WTC11 (cell line): ENCODE results near the gene CTLA4. TPM values are rescaled to one million over a fixed set of nuclear protein-coding genes. Genes with fewer than 3 reads are reported as not detected.

ENCODE experiments used
- ATAC-seq: fragments of 200-7000 bp; cut with Tn5 transposase; 2 replicates; pipeline ENCODE4 v1.10.0; 2021; ENCODE audit warnings: mild to moderate bottlenecking, moderate library complexity
- CTCF ChIA-PET: fragments of 300-600 bp; sonication (Branson Sonifier 250); formaldehyde crosslinking; loops from one replicate; lab custom pipeline; 2021; ENCODE audit warnings: antibody characterized with exemption; lab: Charles Lee
- POLR2A ChIA-PET: fragments of 350-600 bp; sonication (Branson Sonifier 250); formaldehyde crosslinking; loops from one replicate; lab custom pipeline; 2021; ENCODE audit warnings: antibody characterized with exemption; lab: Charles Lee
- DNase-seq: peaks from one replicate; pipeline ENCODE4 v3.0.0; 2021; ENCODE audit warnings: low spot score
- H3K27ac Mint-ChIP-seq: 2 replicates; pipeline ENCODE4 v1.8.0; 2021; ENCODE audit warnings: mixed read lengths
- H3K27me3 Mint-ChIP-seq: 2 replicates; pipeline ENCODE4 v1.8.0; 2021; ENCODE audit warnings: low read depth, mild to moderate bottlenecking, moderate library complexity, mixed read lengths
- H3K36me3 Mint-ChIP-seq: 2 replicates; pipeline ENCODE4 v1.8.0; 2021; ENCODE audit warnings: mixed read lengths
- H3K4me1 Mint-ChIP-seq: 2 replicates; pipeline ENCODE4 v1.8.0; 2022; ENCODE audit warnings: mixed read lengths
- H3K4me3 Mint-ChIP-seq: 2 replicates; pipeline ENCODE4 v1.8.0; 2021; ENCODE audit warnings: mild to moderate bottlenecking, moderate library complexity, mixed read lengths
- H3K9me3 Mint-ChIP-seq: 2 replicates; pipeline ENCODE4 v1.8.0; 2021; ENCODE audit warnings: mixed read lengths
- ELF4 ChIP-seq: sonication (generic); formaldehyde crosslinking; IDR thresholded peaks from 2 replicates; pipeline ENCODE4 v1.8.1; 2022; ENCODE audit warnings: low read depth, mild to moderate bottlenecking, moderate library complexity, missing genetic modification reagents
- JAZF1 ChIP-seq: fragments of 250-450 bp; sonication (Bioruptor Pico); IDR thresholded peaks from 2 replicates; pipeline ENCODE4 v1.9.0; 2021; ENCODE audit warnings: moderate library complexity, mild to moderate bottlenecking, inconsistent platforms
- NR2C2 ChIP-seq: sonication (generic); formaldehyde crosslinking; IDR thresholded peaks from 2 replicates; pipeline ENCODE4 v1.8.0; 2022; ENCODE audit warnings: mild to moderate bottlenecking, missing genetic modification reagents
- OVOL2 ChIP-seq: fragments of 250-450 bp; sonication (Bioruptor Pico); IDR thresholded peaks from 2 replicates; pipeline ENCODE4 v1.9.0; 2021; ENCODE audit warnings: mild to moderate bottlenecking, borderline replicate concordance
- RELA ChIP-seq: sonication (generic); formaldehyde crosslinking; IDR thresholded peaks from 2 replicates; pipeline ENCODE4 v1.8.1; 2022; ENCODE audit warnings: missing genetic modification reagents, mild to moderate bottlenecking, borderline replicate concordance
- SMAD4 ChIP-seq: sonication (generic); formaldehyde crosslinking; IDR thresholded peaks from 2 replicates; pipeline ENCODE4 v1.8.0; 2022; ENCODE audit warnings: mild to moderate bottlenecking, missing genetic modification reagents
- TEAD1 ChIP-seq: sonication (generic); formaldehyde crosslinking; IDR thresholded peaks from 2 replicates; pipeline ENCODE4 v1.8.0; 2022; ENCODE audit warnings: mild to moderate bottlenecking, missing genetic modification reagents
- ZNF263 ChIP-seq: sonication (generic); formaldehyde crosslinking; IDR thresholded peaks from 2 replicates; pipeline ENCODE4 v1.8.1; 2022; ENCODE audit warnings: low read depth, mild to moderate bottlenecking, moderate library complexity, missing genetic modification reagents
- ZNF416 ChIP-seq: fragments of 250-450 bp; sonication (Bioruptor Pico); IDR thresholded peaks from 2 replicates; pipeline ENCODE4 v1.9.0; 2021; ENCODE audit warnings: mild to moderate bottlenecking, inconsistent platforms
- total RNA-seq: library from RNA; stranded (reverse); gene quantifications from 3 replicates; pipeline ENCODE4 v1.2.3, GENCODE V29; 2021
- TF ChIP-seq, protein P1 (sequence below): fragments of 250-450 bp; sonication (Bioruptor Pico); IDR thresholded peaks from 2 replicates; pipeline ENCODE4 v2.1.2; 2022; ENCODE audit warnings: mild to moderate bottlenecking, moderate library complexity
- TF ChIP-seq, protein P2 (sequence below): sonication (generic); formaldehyde crosslinking; IDR thresholded peaks from 2 replicates; pipeline ENCODE4 v1.8.1; 2022; ENCODE audit warnings: mild to moderate bottlenecking, moderate library complexity, missing genetic modification reagents
- TF ChIP-seq, protein P3 (sequence below): sonication (generic); formaldehyde crosslinking; IDR thresholded peaks from 2 replicates; pipeline ENCODE4 v1.8.0; 2023; ENCODE audit warnings: missing genetic modification reagents, mild to moderate bottlenecking, borderline replicate concordance
- TF ChIP-seq, protein P4 (sequence below): sonication (generic); formaldehyde crosslinking; IDR thresholded peaks from 2 replicates; pipeline ENCODE4 v1.8.0; 2022; ENCODE audit warnings: missing genetic modification reagents
- TF ChIP-seq, protein P5 (sequence below): fragments of 250-450 bp; sonication (Bioruptor Pico); conservative IDR thresholded peaks from 2 replicates; pipeline ENCODE4 v1.9.0; 2021; ENCODE audit warnings: mild to moderate bottlenecking

Gene CTLA4
- total RNA-seq, 1 experiment from 2014 or later = 0.31 TPM

DNA sequence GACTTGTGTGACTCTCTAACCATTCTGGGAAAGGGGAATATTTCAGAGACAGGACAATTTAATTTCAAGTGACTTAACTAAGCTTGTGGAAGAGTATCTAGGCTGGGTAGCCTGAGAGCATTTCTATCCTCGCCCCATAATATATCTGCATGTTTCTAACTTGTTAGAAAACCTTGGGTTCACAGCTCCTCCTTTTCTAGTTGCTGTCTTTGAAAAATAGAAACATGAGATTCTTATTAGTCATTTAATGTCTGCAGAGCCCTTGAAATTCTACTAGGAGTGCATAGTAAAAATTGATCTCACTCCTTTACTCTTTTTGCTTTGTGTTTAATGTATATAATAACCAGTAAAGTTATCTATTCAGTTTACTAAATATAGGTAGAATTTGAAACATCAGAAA lies 22.4 kb downstream of the CTLA4 start:
- TF ChIP-seq, protein P1, sequence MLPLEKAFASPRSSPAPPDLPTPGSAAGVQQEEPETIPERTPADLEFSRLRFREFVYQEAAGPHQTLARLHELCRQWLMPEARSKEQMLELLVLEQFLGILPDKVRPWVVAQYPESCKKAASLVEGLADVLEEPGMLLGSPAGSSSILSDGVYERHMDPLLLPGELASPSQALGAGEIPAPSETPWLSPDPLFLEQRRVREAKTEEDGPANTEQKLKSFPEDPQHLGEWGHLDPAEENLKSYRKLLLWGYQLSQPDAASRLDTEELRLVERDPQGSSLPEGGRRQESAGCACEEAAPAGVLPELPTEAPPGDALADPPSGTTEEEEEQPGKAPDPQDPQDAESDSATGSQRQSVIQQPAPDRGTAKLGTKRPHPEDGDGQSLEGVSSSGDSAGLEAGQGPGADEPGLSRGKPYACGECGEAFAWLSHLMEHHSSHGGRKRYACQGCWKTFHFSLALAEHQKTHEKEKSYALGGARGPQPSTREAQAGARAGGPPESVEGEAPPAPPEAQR = no peak
- TF ChIP-seq TEAD1 (CRISPR knock-in tag) (no peak), RELA (CRISPR knock-in tag) (no peak), ELF4 (CRISPR knock-in tag) (no peak), NR2C2 (CRISPR knock-in tag) (no peak), ZNF263 (CRISPR knock-in tag) (no peak), SMAD4 (CRISPR knock-in tag) (no peak), ZNF416 (CRISPR knock-in tag) (no peak), OVOL2 (no peak), JAZF1 (CRISPR knock-in tag) (no peak)
- TF ChIP-seq, protein P2, sequence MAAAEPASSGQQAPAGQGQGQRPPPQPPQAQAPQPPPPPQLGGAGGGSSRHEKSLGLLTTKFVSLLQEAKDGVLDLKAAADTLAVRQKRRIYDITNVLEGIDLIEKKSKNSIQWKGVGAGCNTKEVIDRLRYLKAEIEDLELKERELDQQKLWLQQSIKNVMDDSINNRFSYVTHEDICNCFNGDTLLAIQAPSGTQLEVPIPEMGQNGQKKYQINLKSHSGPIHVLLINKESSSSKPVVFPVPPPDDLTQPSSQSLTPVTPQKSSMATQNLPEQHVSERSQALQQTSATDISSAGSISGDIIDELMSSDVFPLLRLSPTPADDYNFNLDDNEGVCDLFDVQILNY (CRISPR knock-in tag) = no peak
- TF ChIP-seq, protein P3, sequence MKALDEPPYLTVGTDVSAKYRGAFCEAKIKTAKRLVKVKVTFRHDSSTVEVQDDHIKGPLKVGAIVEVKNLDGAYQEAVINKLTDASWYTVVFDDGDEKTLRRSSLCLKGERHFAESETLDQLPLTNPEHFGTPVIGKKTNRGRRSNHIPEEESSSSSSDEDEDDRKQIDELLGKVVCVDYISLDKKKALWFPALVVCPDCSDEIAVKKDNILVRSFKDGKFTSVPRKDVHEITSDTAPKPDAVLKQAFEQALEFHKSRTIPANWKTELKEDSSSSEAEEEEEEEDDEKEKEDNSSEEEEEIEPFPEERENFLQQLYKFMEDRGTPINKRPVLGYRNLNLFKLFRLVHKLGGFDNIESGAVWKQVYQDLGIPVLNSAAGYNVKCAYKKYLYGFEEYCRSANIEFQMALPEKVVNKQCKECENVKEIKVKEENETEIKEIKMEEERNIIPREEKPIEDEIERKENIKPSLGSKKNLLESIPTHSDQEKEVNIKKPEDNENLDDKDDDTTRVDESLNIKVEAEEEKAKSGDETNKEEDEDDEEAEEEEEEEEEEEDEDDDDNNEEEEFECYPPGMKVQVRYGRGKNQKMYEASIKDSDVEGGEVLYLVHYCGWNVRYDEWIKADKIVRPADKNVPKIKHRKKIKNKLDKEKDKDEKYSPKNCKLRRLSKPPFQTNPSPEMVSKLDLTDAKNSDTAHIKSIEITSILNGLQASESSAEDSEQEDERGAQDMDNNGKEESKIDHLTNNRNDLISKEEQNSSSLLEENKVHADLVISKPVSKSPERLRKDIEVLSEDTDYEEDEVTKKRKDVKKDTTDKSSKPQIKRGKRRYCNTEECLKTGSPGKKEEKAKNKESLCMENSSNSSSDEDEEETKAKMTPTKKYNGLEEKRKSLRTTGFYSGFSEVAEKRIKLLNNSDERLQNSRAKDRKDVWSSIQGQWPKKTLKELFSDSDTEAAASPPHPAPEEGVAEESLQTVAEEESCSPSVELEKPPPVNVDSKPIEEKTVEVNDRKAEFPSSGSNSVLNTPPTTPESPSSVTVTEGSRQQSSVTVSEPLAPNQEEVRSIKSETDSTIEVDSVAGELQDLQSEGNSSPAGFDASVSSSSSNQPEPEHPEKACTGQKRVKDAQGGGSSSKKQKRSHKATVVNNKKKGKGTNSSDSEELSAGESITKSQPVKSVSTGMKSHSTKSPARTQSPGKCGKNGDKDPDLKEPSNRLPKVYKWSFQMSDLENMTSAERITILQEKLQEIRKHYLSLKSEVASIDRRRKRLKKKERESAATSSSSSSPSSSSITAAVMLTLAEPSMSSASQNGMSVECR (CRISPR knock-in tag) = no peak
- TF ChIP-seq, protein P4, sequence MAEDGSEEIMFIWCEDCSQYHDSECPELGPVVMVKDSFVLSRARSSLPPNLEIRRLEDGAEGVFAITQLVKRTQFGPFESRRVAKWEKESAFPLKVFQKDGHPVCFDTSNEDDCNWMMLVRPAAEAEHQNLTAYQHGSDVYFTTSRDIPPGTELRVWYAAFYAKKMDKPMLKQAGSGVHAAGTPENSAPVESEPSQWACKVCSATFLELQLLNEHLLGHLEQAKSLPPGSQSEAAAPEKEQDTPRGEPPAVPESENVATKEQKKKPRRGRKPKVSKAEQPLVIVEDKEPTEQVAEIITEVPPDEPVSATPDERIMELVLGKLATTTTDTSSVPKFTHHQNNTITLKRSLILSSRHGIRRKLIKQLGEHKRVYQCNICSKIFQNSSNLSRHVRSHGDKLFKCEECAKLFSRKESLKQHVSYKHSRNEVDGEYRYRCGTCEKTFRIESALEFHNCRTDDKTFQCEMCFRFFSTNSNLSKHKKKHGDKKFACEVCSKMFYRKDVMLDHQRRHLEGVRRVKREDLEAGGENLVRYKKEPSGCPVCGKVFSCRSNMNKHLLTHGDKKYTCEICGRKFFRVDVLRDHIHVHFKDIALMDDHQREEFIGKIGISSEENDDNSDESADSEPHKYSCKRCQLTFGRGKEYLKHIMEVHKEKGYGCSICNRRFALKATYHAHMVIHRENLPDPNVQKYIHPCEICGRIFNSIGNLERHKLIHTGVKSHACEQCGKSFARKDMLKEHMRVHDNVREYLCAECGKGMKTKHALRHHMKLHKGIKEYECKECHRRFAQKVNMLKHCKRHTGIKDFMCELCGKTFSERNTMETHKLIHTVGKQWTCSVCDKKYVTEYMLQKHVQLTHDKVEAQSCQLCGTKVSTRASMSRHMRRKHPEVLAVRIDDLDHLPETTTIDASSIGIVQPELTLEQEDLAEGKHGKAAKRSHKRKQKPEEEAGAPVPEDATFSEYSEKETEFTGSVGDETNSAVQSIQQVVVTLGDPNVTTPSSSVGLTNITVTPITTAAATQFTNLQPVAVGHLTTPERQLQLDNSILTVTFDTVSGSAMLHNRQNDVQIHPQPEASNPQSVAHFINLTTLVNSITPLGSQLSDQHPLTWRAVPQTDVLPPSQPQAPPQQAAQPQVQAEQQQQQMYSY (CRISPR knock-in tag) = no peak
- TF ChIP-seq, protein P5, sequence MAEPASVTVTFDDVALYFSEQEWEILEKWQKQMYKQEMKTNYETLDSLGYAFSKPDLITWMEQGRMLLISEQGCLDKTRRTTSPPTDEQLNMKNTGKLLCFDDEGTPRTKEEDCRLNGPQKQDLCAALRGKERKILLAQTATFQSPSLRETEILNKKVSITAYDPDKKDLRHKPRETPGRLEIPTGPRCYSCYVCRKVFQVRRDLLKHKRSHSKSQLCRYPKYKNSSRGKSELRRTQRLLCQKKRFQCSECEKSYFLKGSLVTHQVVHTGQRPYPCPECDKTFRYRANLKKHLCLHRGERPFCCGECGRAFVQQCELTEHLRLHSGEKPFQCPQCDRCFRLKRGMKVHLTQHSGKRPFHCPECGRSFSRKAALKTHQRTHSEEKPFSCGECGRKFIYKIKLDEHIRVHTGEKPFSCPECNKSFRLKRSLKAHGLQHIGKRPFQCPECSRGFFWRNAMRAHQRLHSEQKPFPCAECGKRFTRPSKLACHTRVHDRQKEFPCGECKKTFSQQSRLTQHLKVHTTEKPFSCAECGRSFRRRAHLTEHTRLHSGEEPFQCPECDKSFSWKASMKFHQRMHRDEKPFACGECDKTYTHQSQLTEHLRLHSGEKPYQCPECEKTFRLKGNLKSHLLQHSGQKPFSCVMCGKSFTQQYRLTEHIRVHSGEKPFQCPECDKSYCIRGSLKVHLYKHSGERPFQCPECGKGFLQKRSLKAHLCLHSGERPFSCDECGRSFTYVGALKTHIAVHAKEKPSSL (CRISPR knock-in tag) = no peak
- ATAC-seq (no peak), DNase-seq (no peak)
- Mint-ChIP-seq H3K27me3 (no peaks in the 10 kb centered on the region), H3K4me1 (peaks cover 7% of the 10 kb centered on the region), H3K36me3 (no peaks in the 10 kb centered on the region), H3K9me3 (peaks cover 15% of the 10 kb centered on the region), H3K27ac (no peak overlapping the region), H3K4me3 (no peak overlapping the region)
- POLR2A ChIA-PET = interaction anchor here (0.7 kb wide), 1 partner anchor 233 kb away, joined by 7 read pairs; no protein-coding TSS in a partner anchor
- CTCF ChIA-PET = no interaction called here
